Amygdala (tissue), 56 donors: ENCODE results near the gene PHLDB3.
"Not testable (repeated sequence)": the region's sequence is repeated elsewhere in the genome, so short reads cannot be mapped to it uniquely, and the experiment has no call there.

Experiments used
- DNase-seq, 56 donors: peaks; one replicate each; lab custom pipeline; 2025; lab: John Stamatoyannopoulos, UW

Gene PHLDB3

DNA sequence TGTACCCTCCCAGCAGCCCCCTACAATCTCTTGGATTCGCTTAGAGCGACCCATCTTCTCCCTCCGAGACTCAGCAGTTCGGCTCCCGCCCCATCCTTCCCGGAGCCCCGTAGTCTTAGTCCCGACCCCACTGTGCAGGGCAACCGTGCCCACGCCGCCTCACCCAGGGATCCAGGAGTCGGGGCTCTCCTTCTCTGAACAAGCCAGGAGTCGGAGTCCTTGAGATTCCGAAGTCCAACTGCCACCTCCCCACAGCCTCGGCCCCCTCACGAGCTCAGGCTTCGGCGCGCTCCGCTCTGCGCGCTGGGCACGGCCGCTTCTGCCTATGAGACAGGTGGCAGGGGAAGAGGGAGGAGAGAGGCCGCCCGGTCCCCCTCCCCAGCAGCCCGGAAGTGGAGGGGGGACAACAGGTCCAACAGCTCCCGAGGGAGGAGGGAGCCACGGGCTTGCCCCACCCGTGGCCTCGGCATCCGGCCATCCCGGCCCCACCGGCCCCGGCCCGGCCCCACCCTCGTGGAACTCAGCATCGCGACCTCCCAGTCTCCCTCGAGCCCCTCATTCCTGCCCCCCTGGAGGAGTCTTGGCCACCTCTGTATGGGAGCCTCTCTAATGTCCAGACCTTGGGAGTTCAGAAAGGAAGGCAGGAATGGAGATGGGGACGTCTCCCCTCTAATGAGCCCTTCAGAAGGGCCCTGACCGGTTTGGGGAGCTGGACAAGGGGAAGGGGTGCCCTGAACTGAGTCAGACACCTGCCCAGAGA is at the start of gene PHLDB3:
TSS of gene PHLDB3 (minus strand) at position 321 of the 760 bp plus-strand sequence. CDS start 628 bp downstream, outside the sequence.
- DNase-seq, result peak in 7 of 56 donors; percentile 33 to 54 (median 41)

DNA sequence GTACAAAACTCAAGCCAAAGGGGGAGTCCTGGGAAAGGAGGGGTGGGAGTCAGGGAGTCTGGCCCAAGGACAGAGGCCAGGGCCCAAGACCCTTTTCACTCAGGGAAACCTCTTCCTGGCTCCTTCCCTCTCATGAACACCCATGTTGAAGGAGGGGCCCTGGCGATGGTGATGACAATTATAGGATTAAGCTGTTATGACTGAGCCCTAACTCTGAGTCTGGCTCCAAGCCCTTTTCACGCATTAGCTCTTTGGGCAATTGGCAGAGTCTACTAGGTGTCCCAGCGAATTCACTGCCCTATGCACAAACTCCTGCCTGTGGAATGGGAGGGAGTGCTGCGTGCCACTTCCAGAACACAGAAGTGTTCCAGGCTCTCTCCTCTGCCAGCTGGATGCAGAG is 49.1 kb upstream of the PHLDB3 start:
- no peak for DNase-seq

DNA sequence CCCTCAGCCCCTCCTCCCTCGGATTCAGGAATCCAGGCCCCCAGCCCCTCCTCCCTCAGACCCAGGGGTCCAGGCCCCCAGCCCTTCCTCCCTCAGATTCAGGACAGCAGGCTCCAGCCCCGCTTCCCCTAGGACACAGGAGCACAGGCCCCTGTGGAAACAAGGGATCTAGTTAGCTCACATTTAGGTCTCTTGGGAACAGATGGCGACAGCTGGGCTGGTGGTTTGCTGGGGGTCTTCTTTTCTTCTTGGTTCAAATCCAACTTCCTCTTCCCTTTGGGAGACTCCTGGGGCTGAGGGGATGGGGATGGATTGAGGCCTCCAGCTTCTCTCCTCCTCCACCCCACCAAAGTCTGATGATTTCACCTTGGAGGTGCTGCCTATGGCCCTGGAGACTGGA is 48.1 kb upstream of the PHLDB3 start:
- no peak for DNase-seq

DNA sequence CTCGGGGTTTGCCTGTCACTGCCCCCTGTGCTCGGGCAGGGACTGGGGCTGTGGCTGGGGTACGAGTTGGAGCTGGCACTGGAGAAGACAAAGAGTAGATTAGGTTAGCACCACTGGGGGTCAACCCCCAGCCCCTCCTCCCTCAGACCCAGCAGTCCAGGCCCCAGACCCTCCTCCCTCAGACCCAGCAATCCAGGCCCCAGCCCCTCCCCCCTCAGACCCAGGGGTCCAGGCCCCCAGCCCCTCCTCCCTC is 47.6 kb upstream of the PHLDB3 start:
- DNase-seq, result no peak

- DNase-seq, result no peak
Observed at GRCh38 chr19:43551399-43552197, 47.1 kb upstream of the PHLDB3 start.

GRCh38 chr19:43548706-43549105 is 44.2 kb upstream of the PHLDB3 start:
- no peak for DNase-seq

GRCh38 chr19:43547926-43548325 is 43.4 kb upstream of the PHLDB3 start:
- DNase-seq, result not testable (repeated sequence)

DNA sequence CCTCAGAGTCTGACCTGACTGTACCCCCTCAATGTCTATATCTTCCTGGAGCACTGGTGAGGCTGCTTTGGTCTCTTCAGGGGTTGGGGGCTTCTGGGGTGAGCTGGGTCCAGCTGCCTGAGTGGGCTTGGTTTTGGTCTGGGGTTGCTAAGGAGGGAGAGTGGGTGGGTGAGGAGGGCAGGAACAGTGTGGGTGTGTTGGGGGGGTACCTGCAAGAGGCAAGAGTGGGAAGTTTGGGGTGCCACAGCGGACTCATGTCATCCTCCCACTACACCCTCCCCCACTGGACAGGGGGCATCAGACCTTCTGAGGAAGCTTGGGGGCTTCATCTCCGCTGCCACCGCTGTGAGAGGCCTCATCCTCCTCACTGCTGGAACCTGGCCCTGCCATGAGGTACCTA is 42.0 kb upstream of the PHLDB3 start:
- no peak for DNase-seq

DNA sequence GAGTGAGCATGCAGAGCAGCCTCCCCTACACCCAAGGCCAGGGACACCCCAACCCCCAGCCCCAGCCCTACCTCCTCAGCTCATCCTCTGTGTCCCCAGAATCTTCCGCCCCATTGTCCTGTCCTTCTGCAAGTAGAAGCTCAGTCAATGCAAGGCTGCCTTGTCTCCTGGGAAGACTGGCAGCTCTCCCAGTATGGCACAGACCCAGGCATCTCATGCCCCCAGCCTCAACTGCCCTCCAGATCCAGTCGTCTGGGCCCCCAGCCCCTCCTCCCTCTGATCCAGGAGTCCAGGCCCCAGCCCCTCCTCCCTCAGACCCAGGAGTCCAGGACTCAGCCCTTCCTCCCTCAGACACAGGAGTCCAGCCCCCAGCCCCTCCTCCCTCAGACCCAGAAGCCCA is 41.4 kb upstream of the PHLDB3 start:
- peak in 14 of 56 donors; percentile 1 to 39 (median 10) for DNase-seq

GRCh38 chr19:43545276-43545675 is 40.7 kb upstream of the PHLDB3 start:
- DNase-seq, result no peak

- DNase-seq, result no peak
Observed at GRCh38 chr19:43544077-43544476, 39.5 kb upstream of the PHLDB3 start.

- no peak for DNase-seq
Observed at GRCh38 chr19:43541920-43542650, 37.5 kb upstream of the PHLDB3 start.

- no peak for DNase-seq
Observed at GRCh38 chr19:43540381-43540780, 35.8 kb upstream of the PHLDB3 start.

DNA sequence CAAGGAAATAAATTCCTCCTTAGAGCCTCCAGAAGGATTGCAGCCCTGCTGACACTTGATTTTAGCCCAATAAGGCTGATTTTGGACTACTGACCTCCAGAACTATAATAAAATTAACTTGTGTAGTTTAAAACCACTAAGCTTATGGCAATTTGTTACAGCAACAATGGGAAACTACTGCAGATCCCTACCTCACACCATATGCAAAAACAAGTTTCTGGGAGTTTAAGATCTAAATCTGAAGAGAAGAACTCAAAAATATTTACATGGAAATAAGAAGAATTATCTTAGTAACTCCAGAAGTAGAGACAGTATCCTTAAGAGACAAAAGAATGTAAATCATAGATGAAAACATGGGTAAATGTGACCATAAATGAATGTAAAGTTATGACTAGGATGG is 34.4 kb upstream of the PHLDB3 start:
- no peak for DNase-seq

GRCh38 chr19:43534816-43535761 is 30.5 kb upstream of the PHLDB3 start:
- peak in 42 of 56 donors; percentile 2 to 67 (median 39) for DNase-seq

- DNase-seq, result peak in 1 of 56 donors; percentile 47
Observed at GRCh38 chr19:43534305-43534815, 29.8 kb upstream of the PHLDB3 start.

GRCh38 chr19:43533546-43534304 is 29.2 kb upstream of the PHLDB3 start:
- peak; percentile 21 to 99 (median 90) for DNase-seq

DNA sequence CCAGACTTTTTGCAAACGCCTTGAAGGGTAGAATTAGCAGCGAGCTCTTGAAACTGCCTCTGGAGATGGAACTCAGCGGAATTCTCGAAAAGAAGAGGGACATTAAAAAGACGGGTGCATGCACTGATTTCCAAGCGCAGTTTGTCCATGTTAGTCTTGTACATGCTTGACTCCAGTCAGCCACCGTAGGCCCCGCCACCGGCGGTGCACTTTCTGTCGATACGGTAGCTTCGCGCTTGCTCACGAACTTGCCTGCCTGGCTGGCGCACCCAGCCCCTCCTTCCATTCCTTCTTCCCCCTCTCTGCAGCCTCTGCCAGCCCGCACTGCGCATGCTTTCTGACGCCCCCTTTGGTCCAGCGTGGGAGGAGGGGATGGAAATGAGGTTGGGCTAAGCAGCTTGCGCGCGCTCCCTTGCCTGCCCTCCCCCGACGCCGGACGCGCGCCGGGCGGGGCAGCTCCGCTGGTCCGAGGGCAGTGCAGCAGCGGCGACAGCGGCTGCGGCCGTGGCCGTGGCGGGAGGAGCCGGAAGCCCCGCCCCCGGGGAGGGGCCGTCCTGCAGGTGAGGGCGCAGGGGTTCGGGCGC is 28.5 kb upstream of the PHLDB3 start, which contains the start of gene ZNF575:
TSS of gene ZNF575 (plus strand) at position 227 of the 584 bp plus-strand sequence. CDS start 1,235 bp downstream, outside the sequence.
- peak; percentile 53 to 96 (median 89) for DNase-seq

GRCh38 chr19:43532571-43532961 is 28.0 kb upstream of the PHLDB3 start:
- DNase-seq, result peak in 17 of 56 donors; percentile 50 to 79 (median 66)
